Measurements from ENCODE around the gene JAG2.

Gene JAG2

DNA sequence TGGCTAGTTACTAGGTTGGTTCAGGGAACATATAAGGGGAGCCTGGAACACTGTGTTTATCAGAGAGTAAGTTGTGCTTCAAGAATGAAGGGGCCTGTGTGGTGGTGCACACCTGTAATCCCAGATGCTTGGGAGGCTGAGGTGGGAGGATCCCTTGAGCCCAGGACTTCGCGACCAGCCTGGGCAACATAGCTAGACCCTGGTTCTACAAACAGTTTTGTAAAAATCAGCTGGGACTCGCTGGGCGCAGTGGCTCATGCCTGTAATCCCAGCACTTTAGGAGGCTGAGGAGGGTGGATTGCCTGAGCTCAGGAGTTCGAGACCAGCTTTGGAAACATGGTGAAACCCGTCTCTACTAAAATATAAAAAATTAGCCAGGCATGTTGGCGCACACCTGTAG is 61.2 kb downstream of the JAG2 start:
- Histone ChIP-seq H3K36me3 (ENCODE audit: insufficient read depth, low read length) (no peaks in the 10 kb centered on the region), H4K20me1 (ENCODE audit: insufficient read depth, low read length) (no peaks in the 10 kb centered on the region), H3K27ac (ENCODE audit: low read length) (no peak overlapping the region), H3K4me2 (ENCODE audit: insufficient read depth, low read length) (no peak overlapping the region), H3K4me3 (ENCODE audit: low read depth in 1 of 2, low read length in 2 of 2) (no peak overlapping the region), H3K79me2 (ENCODE audit: insufficient read depth, low read length) (no peaks in the 10 kb centered on the region), H3K9me3 (ENCODE audit: insufficient read depth, low read length, severe bottlenecking) (no peaks in the 10 kb centered on the region), H3K4me1 (ENCODE audit: insufficient read depth, low read length) (no peaks in the 10 kb centered on the region), H3K9ac (ENCODE audit: low read depth, low read length) (no peak overlapping the region), H2AFZ (ENCODE audit: low read depth, low read length) (no peak overlapping the region), H3K27me3 (ENCODE audit: insufficient read depth, low read length, poor library complexity) (peaks cover 10% of the 10 kb centered on the region)
- no peak for ATAC-seq (ENCODE audit: insufficient read depth, low read depth)
- no peak for TF ChIP-seq EZH2 (IDR thresholded peaks at IDR 0.05; ENCODE audit: borderline replicate concordance, low read depth, low read length, severe bottlenecking)
- TF ChIP-seq, protein P1, sequence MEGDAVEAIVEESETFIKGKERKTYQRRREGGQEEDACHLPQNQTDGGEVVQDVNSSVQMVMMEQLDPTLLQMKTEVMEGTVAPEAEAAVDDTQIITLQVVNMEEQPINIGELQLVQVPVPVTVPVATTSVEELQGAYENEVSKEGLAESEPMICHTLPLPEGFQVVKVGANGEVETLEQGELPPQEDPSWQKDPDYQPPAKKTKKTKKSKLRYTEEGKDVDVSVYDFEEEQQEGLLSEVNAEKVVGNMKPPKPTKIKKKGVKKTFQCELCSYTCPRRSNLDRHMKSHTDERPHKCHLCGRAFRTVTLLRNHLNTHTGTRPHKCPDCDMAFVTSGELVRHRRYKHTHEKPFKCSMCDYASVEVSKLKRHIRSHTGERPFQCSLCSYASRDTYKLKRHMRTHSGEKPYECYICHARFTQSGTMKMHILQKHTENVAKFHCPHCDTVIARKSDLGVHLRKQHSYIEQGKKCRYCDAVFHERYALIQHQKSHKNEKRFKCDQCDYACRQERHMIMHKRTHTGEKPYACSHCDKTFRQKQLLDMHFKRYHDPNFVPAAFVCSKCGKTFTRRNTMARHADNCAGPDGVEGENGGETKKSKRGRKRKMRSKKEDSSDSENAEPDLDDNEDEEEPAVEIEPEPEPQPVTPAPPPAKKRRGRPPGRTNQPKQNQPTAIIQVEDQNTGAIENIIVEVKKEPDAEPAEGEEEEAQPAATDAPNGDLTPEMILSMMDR (IDR thresholded peaks at IDR 0.05; ENCODE audit: borderline replicate concordance, extremely low read depth, low read length, poor library complexity, severe bottlenecking), result no peak
- no peak for DNase-seq

DNA sequence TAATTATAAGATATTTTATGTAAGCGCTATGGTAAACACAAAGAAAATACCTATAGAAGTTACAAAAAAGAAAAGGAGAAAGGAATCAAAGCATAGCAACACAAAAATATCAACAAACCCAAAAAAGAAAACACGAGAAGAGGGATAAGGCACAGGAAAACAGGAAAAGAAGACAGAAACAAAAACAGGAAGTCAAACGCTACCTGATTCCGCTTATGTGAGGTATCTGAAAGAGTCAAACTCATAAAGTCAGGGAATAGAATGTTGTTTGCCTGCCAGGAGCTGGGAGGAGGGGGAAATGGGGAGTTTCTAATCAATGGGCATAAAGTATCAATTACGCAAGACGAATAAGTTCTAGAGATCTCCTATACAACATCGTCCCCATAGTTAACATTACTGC is 63.4 kb downstream of the JAG2 start:
- Histone ChIP-seq H3K27me3 (ENCODE audit: insufficient read depth, low read length, poor library complexity) (peaks cover 10% of the 10 kb centered on the region), H3K4me1 (ENCODE audit: insufficient read depth, low read length) (no peaks in the 10 kb centered on the region), H3K4me2 (ENCODE audit: insufficient read depth, low read length) (no peak overlapping the region), H3K4me3 (ENCODE audit: low read depth in 1 of 2, low read length in 2 of 2) (no peak overlapping the region), H3K27ac (ENCODE audit: low read length) (no peak overlapping the region), H3K9ac (ENCODE audit: low read depth, low read length) (no peak overlapping the region), H3K9me3 (ENCODE audit: insufficient read depth, low read length, severe bottlenecking) (peaks cover 3% of the 10 kb centered on the region), H3K36me3 (ENCODE audit: insufficient read depth, low read length) (no peaks in the 10 kb centered on the region), H3K79me2 (ENCODE audit: insufficient read depth, low read length) (no peaks in the 10 kb centered on the region), H2AFZ (ENCODE audit: low read depth, low read length) (no peak overlapping the region), H4K20me1 (ENCODE audit: insufficient read depth, low read length) (no peaks in the 10 kb centered on the region)
- TF ChIP-seq EZH2 (IDR thresholded peaks at IDR 0.05; ENCODE audit: borderline replicate concordance, low read depth, low read length, severe bottlenecking), result no peak
- TF ChIP-seq, protein P1 (IDR thresholded peaks at IDR 0.05; ENCODE audit: borderline replicate concordance, extremely low read depth, low read length, poor library complexity, severe bottlenecking), result no peak
- no peak for DNase-seq
- ATAC-seq (ENCODE audit: insufficient read depth, low read depth), result no peak

DNA sequence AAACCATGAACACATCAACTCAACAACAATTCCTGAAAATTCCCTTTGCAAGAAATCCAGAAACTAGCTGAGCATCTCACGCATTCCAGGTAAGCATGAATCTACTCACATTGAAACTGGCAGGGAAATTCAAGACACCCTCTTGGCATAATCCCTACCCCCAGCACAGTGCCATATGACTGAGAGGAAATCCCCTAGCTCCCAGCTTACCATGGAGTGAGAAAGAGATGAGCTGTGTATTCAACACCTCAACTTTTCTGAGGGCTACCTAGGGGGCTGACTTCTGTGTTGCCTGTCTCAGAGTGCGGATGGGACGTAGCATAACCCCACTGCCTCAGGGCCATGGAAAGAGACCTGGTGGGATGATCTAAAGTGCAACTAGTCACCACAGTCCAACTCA is 65.7 kb downstream of the JAG2 start:
- no peak overlapping the region for H3K27ac ChIP-seq (ENCODE audit: low read length)
- peaks cover 10% of the 10 kb centered on the region for H3K27me3 ChIP-seq (ENCODE audit: insufficient read depth, low read length, poor library complexity)
- H3K4me3 ChIP-seq (ENCODE audit: low read depth in 1 of 2, low read length in 2 of 2), result no peak overlapping the region
- no peaks in the 10 kb centered on the region for H3K79me2 ChIP-seq (ENCODE audit: insufficient read depth, low read length)
- ATAC-seq (ENCODE audit: insufficient read depth, low read depth), result no peak
- no peak for DNase-seq
- H3K36me3 ChIP-seq (ENCODE audit: insufficient read depth, low read length), result no peaks in the 10 kb centered on the region
- H3K4me1 ChIP-seq (ENCODE audit: insufficient read depth, low read length), result no peaks in the 10 kb centered on the region
- H3K4me2 ChIP-seq (ENCODE audit: insufficient read depth, low read length), result no peak overlapping the region
- peaks cover 8% of the 10 kb centered on the region for H3K9me3 ChIP-seq (ENCODE audit: insufficient read depth, low read length, severe bottlenecking)
- no peak for TF ChIP-seq EZH2 (IDR thresholded peaks at IDR 0.05; ENCODE audit: borderline replicate concordance, low read depth, low read length, severe bottlenecking)
- TF ChIP-seq, protein P1 (IDR thresholded peaks at IDR 0.05; ENCODE audit: borderline replicate concordance, extremely low read depth, low read length, poor library complexity, severe bottlenecking), result no peak
- no peak overlapping the region for H3K9ac ChIP-seq (ENCODE audit: low read depth, low read length)
- no peak overlapping the region for H2AFZ ChIP-seq (ENCODE audit: low read depth, low read length)
- no peaks in the 10 kb centered on the region for H4K20me1 ChIP-seq (ENCODE audit: insufficient read depth, low read length)

DNA sequence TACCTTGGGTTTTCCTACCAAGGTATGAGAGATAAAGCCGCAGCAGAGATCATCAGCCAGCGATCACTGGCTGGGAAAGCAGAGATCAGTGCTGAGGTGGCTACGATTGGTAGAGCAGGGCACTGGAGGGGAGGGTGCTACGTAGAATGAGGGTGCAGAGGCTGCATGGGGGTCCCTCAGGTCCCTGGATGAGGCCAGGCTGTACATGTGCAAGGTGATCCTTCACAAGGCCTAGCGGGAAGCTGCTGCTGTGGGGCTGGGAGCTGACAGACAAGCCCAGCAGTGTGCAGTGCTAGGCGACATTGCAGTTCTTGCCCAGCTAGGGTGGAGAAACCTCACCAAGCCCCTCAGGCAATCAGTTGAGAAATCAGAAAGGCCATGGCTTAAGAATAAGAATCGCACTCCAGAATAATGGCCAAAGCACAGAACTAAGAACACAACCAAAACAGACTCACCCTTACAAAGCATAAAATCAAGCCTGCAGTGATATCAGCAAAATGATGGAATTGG is 66.2 kb downstream of the JAG2 start:
- peaks cover 10% of the 10 kb centered on the region for H3K27me3 ChIP-seq (ENCODE audit: insufficient read depth, low read length, poor library complexity)

More for the DNA sequence above, 66.2 kb downstream of the JAG2 start:
- Histone ChIP-seq H3K27ac (ENCODE audit: low read length) (no peak overlapping the region), H3K36me3 (ENCODE audit: insufficient read depth, low read length) (no peaks in the 10 kb centered on the region), H2AFZ (ENCODE audit: low read depth, low read length) (no peak overlapping the region), H3K9me3 (ENCODE audit: insufficient read depth, low read length, severe bottlenecking) (peaks cover 8% of the 10 kb centered on the region), H4K20me1 (ENCODE audit: insufficient read depth, low read length) (no peaks in the 10 kb centered on the region), H3K9ac (ENCODE audit: low read depth, low read length) (no peak overlapping the region), H3K4me3 (ENCODE audit: low read depth in 1 of 2, low read length in 2 of 2) (no peak overlapping the region), H3K4me2 (ENCODE audit: insufficient read depth, low read length) (no peak overlapping the region), H3K4me1 (ENCODE audit: insufficient read depth, low read length) (no peaks in the 10 kb centered on the region), H3K79me2 (ENCODE audit: insufficient read depth, low read length) (no peaks in the 10 kb centered on the region)
- DNase-seq, result no peak
- TF ChIP-seq, protein P1 (IDR thresholded peaks at IDR 0.05; ENCODE audit: borderline replicate concordance, extremely low read depth, low read length, poor library complexity, severe bottlenecking), result no peak
- no peak for TF ChIP-seq EZH2 (IDR thresholded peaks at IDR 0.05; ENCODE audit: borderline replicate concordance, low read depth, low read length, severe bottlenecking)
- no peak for ATAC-seq (ENCODE audit: insufficient read depth, low read depth)

Data from DND-41 (cell line).